IPS-18a (cell line): Measurements from ENCODE around the gene UCK1.

Experiments used
- H3K27ac ChIP-seq: one replicate; pipeline ENCODE4 v1.5.1; 2013; ENCODE audit warnings: low read length
- H3K27me3 ChIP-seq: one replicate; pipeline ENCODE4 v1.6.1; 2013; ENCODE audit warnings: mild to moderate bottlenecking, low read length; ENCODE audit not compliant: control insufficient read depth, insufficient read depth
- H3K36me3 ChIP-seq: one replicate; pipeline ENCODE4 v1.6.1; 2013; ENCODE audit warnings: low read depth, low read length; ENCODE audit not compliant: control insufficient read depth
- H3K4me1 ChIP-seq: one replicate; pipeline ENCODE4 v1.6.1; 2013; ENCODE audit warnings: low read depth, low read length; ENCODE audit not compliant: control insufficient read depth
- H3K4me3 ChIP-seq: one replicate; pipeline ENCODE4 v1.5.1; 2013; ENCODE audit warnings: low read length
- H3K9ac ChIP-seq: one replicate; pipeline ENCODE4 v1.6.1; 2013; ENCODE audit warnings: mild to moderate bottlenecking, low read length, moderate library complexity
- H3K9me3 ChIP-seq: one replicate; pipeline ENCODE4 v1.6.1; 2013; ENCODE audit warnings: low read depth, low read length; ENCODE audit not compliant: control insufficient read depth

The UCK1 gene

DNA sequence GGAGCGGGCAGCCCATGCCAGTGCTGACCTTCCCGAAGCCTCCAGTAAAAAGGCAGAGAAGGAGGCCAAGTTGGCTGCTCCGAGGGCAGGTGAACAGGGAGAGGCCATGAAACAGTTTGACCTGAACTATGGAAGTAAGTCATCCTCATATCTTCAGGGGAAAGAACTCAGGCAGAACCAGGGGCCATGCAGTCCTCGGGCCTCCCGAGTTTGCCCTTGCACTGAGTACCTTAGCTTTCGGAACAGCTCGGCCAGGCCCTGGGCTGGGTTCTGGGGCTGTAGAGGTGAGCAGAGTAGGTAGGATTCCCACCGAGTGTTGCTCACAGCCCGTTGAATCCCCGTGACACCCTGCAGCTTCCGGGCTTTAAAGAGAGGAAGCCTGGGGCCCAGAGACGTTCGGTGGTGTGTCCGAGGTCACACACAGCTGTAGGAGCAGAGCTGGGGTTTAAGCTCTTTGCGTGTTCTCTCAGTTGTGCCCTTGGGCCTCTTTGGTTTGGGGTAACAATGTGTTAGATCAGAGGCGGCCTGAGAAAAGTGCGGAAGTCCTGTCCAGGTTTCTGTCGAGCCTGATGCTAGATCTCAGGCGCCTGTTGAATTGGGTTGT is 53.1 kb downstream of the UCK1 start:
- no peak overlapping the region for H3K27ac ChIP-seq
- H3K4me1 ChIP-seq, result no peaks in the 10 kb centered on the region
- no peak overlapping the region for H3K9ac ChIP-seq
- H3K36me3 ChIP-seq, result peaks cover 94% of the 10 kb centered on the region
- H3K4me3 ChIP-seq, result no peak overlapping the region
- no peaks in the 10 kb centered on the region for H3K27me3 ChIP-seq
- H3K9me3 ChIP-seq, result no peaks in the 10 kb centered on the region

DNA sequence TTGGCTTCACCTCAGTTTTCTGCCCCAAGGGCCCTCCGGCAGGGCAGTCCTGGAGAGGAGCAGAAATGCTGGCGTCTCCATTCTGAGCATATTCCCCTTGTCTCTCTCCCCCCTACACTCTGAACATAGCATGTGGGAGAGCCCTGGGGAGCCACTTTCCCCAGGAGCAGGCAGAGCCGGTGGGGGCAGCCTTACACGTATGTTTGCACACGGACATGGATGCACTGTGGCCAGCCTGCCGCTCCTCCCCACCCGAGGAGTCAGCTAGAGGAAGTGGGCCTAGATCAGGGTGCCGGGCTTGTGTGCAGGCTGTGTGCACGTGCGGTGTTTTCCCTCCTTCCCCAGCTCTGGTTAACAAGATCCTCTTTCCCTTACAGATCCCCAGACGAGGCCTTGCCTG is 53.7 kb downstream of the UCK1 start:
- H3K4me1 ChIP-seq, result no peaks in the 10 kb centered on the region
- no peaks in the 10 kb centered on the region for H3K9me3 ChIP-seq
- H3K9ac ChIP-seq, result no peak overlapping the region
- H3K36me3 ChIP-seq, result peaks cover 94% of the 10 kb centered on the region
- no peaks in the 10 kb centered on the region for H3K27me3 ChIP-seq
- no peak overlapping the region for H3K27ac ChIP-seq
- H3K4me3 ChIP-seq, result no peak overlapping the region

DNA sequence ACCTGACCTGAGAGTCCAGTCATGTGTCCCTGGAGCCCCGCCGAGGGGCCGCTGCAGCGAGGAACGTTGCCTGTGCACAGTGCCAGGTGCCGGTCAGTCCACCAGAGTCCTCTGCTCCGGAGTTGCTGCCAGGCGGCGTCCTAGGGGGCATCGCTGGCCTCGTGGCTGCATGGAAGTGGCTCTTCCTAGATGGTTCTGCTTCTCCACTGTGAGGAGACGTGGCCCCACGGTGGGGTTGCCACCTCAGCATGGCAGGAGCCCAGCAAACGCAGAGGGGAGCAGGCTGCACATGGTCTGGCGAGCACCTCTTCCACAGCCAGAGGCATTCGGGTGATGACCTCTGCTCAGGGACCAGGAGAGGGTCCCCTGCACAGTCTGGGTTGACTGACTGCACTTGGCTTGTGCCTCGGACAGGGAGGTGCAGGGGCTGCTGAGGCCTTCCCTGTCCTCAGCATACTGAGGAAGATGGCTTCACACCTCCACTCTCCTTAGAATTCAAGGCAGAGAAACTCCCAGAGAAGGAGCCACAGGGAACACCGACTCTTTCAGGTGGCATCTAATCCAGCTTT is 54.2 kb downstream of the UCK1 start:
- Histone ChIP-seq H3K4me1 (no peaks in the 10 kb centered on the region), H3K9me3 (no peaks in the 10 kb centered on the region), H3K36me3 (peaks cover 91% of the 10 kb centered on the region), H3K27ac (no peak overlapping the region), H3K9ac (no peak overlapping the region), H3K4me3 (no peak overlapping the region), H3K27me3 (no peaks in the 10 kb centered on the region)

DNA sequence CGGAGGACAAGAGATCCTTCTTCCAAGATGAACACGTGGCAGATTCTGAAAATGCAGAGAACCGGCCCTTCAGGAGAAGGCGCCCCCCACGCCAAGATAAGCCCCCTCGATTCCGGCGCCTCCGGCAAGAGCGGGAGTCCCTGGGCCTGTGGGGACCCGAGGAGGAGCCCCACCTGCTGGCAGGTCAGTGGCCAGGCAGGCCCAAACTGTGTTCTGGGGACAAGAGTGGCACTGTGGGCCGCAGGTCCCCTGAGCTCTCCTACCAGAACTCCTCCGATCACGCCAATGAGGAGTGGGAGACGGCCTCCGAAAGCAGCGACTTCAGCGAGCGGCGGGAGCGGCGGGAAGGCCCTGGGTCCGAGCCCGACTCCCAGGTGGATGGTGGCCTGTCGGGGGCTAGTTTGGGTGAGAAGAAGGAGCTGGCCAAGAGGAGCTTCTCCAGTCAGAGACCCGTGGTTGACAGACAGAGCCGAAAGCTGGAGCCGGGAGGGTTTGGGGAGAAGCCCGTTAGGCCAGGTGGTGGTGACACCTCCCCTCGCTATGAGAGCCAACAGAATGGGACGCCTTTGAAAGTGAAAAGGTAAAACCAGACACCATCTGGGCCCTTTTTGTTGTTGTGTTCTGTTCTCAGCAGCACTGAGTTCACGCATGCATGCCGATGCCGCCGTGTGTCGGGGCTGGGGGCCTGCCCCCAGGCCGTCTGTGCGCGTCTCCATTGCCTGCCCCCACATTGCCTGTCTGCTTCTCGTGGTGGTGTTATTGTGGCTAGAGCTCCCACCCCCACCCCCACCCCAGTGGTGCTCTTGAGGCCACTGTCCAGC is 54.9 kb downstream of the UCK1 start:
- H3K9ac ChIP-seq, result no peak overlapping the region
- H3K4me3 ChIP-seq, result no peak overlapping the region
- H3K9me3 ChIP-seq, result no peaks in the 10 kb centered on the region
- peaks cover 91% of the 10 kb centered on the region for H3K36me3 ChIP-seq
- no peaks in the 10 kb centered on the region for H3K4me1 ChIP-seq
- H3K27me3 ChIP-seq, result no peaks in the 10 kb centered on the region
- H3K27ac ChIP-seq, result no peak overlapping the region

DNA sequence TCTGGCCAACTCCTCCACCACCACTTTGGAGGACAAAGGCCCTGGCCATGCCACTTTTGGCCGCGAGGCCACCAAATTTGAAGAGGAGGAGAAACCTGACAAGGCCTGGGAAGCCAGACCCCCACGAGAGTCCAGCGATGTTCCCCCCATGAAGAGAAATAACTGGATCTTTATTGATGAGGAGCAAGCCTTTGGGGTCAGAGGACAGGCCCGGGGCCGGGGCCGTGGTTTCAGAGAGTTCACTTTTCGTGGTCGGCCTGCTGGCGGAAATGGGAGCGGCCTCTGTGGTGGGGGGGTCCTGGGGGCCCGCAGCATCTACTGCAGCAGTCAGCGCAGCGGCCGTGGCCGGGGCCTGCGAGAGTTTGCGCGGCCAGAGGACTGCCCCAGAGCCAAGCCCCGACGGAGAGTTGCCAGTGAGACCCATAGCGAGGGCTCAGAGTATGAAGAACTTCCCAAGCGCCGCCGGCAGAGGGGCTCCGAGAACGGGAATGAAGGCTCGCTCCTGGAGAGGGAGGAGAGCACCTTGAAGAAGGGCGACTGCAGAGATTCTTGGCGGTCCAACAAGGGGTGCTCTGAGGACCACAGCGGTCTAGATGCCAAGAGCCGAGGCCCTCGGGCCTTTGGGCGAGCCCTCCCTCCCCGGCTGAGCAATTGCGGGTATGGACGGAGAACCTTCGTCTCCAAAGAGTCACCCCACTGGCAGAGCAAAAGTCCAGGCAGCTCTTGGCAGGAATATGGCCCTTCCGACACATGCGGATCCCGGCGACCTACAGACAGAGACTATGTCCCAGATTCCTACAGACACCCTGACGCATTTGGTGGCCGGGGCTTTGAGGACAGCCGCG is 55.7 kb downstream of the UCK1 start:
- no peak overlapping the region for H3K27ac ChIP-seq
- H3K36me3 ChIP-seq, result peaks cover 93% of the 10 kb centered on the region
- H3K4me1 ChIP-seq, result no peaks in the 10 kb centered on the region

DNA sequence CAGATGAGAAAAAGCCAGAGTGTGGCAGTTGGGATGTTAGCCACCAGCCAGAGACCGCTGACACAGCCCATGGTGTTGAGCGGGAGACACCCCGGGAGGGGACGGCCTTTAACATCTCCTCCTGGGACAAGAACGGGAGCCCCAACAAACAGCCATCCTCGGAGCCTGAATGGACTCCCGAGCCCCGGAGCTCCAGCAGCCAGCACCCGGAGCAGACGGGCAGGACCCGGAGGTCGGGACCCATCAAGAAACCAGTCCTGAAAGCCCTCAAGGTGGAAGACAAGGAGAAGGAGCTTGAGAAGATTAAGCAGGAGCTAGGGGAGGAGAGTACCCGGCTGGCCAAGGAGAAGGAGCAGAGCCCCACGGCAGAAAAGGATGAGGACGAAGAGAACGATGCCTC is 56.4 kb downstream of the UCK1 start:
- Histone ChIP-seq H3K9me3 (no peaks in the 10 kb centered on the region), H3K27me3 (no peaks in the 10 kb centered on the region), H3K36me3 (peaks cover 94% of the 10 kb centered on the region), H3K27ac (no peak overlapping the region), H3K4me3 (no peak overlapping the region), H3K9ac (no peak overlapping the region), H3K4me1 (no peaks in the 10 kb centered on the region)

More for the DNA sequence above, 55.7 kb downstream of the UCK1 start:
- H3K9me3 ChIP-seq, result no peaks in the 10 kb centered on the region
- no peak overlapping the region for H3K4me3 ChIP-seq
- no peak overlapping the region for H3K9ac ChIP-seq
- H3K27me3 ChIP-seq, result no peaks in the 10 kb centered on the region

DNA sequence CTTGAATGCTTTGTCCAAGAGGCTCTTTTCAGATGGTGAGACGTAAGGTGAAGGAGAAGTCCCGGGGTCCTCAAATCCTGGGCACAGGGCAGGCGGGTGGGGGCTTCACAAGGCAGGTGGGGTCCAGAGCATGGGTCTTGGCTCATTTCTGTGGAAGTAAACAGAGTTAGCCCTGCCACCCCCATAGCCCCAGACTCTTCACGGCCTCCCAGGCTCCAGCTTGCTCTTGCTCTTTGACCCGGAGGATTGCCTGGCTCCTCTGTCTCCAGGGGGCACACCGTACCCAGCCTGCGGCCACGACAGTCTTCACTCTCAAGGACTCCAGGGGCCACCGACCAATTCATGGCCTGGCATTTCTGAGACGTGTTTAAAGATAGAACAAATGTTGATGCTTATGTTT is 57.2 kb downstream of the UCK1 start:
- peaks cover 93% of the 10 kb centered on the region for H3K36me3 ChIP-seq
- no peaks in the 10 kb centered on the region for H3K9me3 ChIP-seq
- no peak overlapping the region for H3K27ac ChIP-seq
- no peaks in the 10 kb centered on the region for H3K4me1 ChIP-seq
- no peak overlapping the region for H3K4me3 ChIP-seq
- H3K9ac ChIP-seq, result no peak overlapping the region
- H3K27me3 ChIP-seq, result no peaks in the 10 kb centered on the region
